WERI-Rb-1 (cell line): ENCODE data around the gene MGLL.

ENCODE experiments used
- DNase-seq: peaks from one replicate; pipeline ENCODE4 v3.0.0-alpha.2; 2020
- H3K27ac ChIP-seq: fragments of 250-450 bp; sonication (Bioruptor Pico); 2 replicates; pipeline ENCODE4 v1.5.1; 2020; ENCODE audit warnings: mild to moderate bottlenecking, moderate library complexity
- H3K27me3 ChIP-seq: fragments of 250-450 bp; sonication (Bioruptor Pico); 2 replicates; pipeline ENCODE4 v1.5.1; 2021; ENCODE audit warnings: mild to moderate bottlenecking, low read depth, moderate library complexity; ENCODE audit not compliant: insufficient read depth, severe bottlenecking
- H3K36me3 ChIP-seq: fragments of 250-450 bp; sonication (Bioruptor Pico); 2 replicates; pipeline ENCODE4 v1.5.1; 2020; ENCODE audit warnings: mild to moderate bottlenecking, moderate library complexity
- H3K4me3 ChIP-seq: 2 replicates; pipeline ENCODE4 v1.5.1; 2011; ENCODE audit warnings: low read depth, mild to moderate bottlenecking, control low read depth, low read length
- H3K9me3 ChIP-seq: fragments of 250-450 bp; sonication (Bioruptor Pico); 2 replicates; pipeline ENCODE4 v1.5.1; 2021; ENCODE audit warnings: mild to moderate bottlenecking, moderate library complexity; ENCODE audit not compliant: severe bottlenecking
- CTCF ChIP-seq: IDR thresholded peaks from 2 replicates; pipeline ENCODE4 v1.5.1; 2011; ENCODE audit warnings: low read depth, mild to moderate bottlenecking, control low read depth, inconsistent platforms, low read length

MGLL gene

GRCh38 chr3:127815641-127816605 lies 6.4 kb downstream of the MGLL start:
- H3K4me3 ChIP-seq, result no peak overlapping the region
- DNase-seq, result no peak
- H3K9me3 ChIP-seq, result no peaks in the 10 kb centered on the region
- no peaks in the 10 kb centered on the region for H3K36me3 ChIP-seq
- no peak for TF ChIP-seq CTCF
- H3K27me3 ChIP-seq, result no peaks in the 10 kb centered on the region
- H3K27ac ChIP-seq, result no peak overlapping the region

- no peak for DNase-seq
- H3K27me3 ChIP-seq, result no peaks in the 10 kb centered on the region
- no peak for TF ChIP-seq CTCF
These were observed 7.3 kb downstream of the MGLL start for GRCh38 chr3:127815001-127815400.

GRCh38 chr3:127814325-127814781 lies 8.0 kb downstream of the MGLL start:
- no peak overlapping the region for H3K27ac ChIP-seq
- no peaks in the 10 kb centered on the region for H3K27me3 ChIP-seq
- no peak for DNase-seq
- H3K36me3 ChIP-seq, result no peaks in the 10 kb centered on the region
- H3K4me3 ChIP-seq, result no peak overlapping the region
- no peak for TF ChIP-seq CTCF
- H3K9me3 ChIP-seq, result no peaks in the 10 kb centered on the region

More at GRCh38 chr3:127815001-127815400, 7.3 kb downstream of the MGLL start:
- Histone ChIP-seq H3K36me3 (no peaks in the 10 kb centered on the region), H3K27ac (no peak overlapping the region), H3K9me3 (no peaks in the 10 kb centered on the region), H3K4me3 (no peak overlapping the region)

GRCh38 chr3:127812151-127812550 lies 10.2 kb downstream of the MGLL start:
- H3K27ac ChIP-seq, result no peak overlapping the region
- H3K4me3 ChIP-seq, result no peak overlapping the region
- no peaks in the 10 kb centered on the region for H3K27me3 ChIP-seq
- no peaks in the 10 kb centered on the region for H3K9me3 ChIP-seq
- DNase-seq, result no peak
- no peak for TF ChIP-seq CTCF
- H3K36me3 ChIP-seq, result no peaks in the 10 kb centered on the region

GRCh38 chr3:127811717-127812116 lies 10.6 kb downstream of the MGLL start:
- no peak for DNase-seq
- Histone ChIP-seq H3K27ac (no peak overlapping the region), H3K4me3 (no peak overlapping the region), H3K9me3 (no peaks in the 10 kb centered on the region), H3K36me3 (no peaks in the 10 kb centered on the region), H3K27me3 (no peaks in the 10 kb centered on the region)
- TF ChIP-seq CTCF, result no peak

GRCh38 chr3:127809611-127810010 lies 12.7 kb downstream of the MGLL start:
- no peak for DNase-seq
- Histone ChIP-seq H3K36me3 (no peaks in the 10 kb centered on the region), H3K9me3 (no peaks in the 10 kb centered on the region), H3K27me3 (no peaks in the 10 kb centered on the region), H3K4me3 (no peak overlapping the region), H3K27ac (no peak overlapping the region)
- no peak for TF ChIP-seq CTCF
